ENCODE results near the gene PDZD2. TPM values are rescaled to one million over a fixed set of nuclear protein-coding genes. Genes with fewer than 3 reads are reported as not detected.

The PDZD2 gene
- total RNA-seq, 3 donors from 2014 or later, result 1.8 to 10.1 (median 2.1) TPM

- H3K36me3 ChIP-seq (ENCODE audit: low read depth), result no peaks in the 10 kb centered on the region
- H3K4me1 ChIP-seq (ENCODE audit: low read depth), result peaks cover 4% of the 10 kb centered on the region
- peak; percentile 80 for ATAC-seq
- intact Hi-C loops (cut with DNase I, micrococcal nuclease), result no loop called here
- peak; percentile 38 to 56 (median 41) for DNase-seq
- H3K9me3 ChIP-seq, result no peaks in the 10 kb centered on the region
- H3K4me3 ChIP-seq, result no peak overlapping the region
- TF ChIP-seq CTCF (IDR thresholded peaks at IDR 0.05), result no peak
Measured at GRCh38 chr5:31944684-31945445, 305.9 kb downstream of the PDZD2 start.

- TF ChIP-seq CTCF (IDR thresholded peaks at IDR 0.05), result no peak
- no peak for ATAC-seq
- intact Hi-C loops (cut with DNase I, micrococcal nuclease), result no loop called here
Measured at GRCh38 chr5:31948006-31948405, 309.1 kb downstream of the PDZD2 start.

GRCh38 chr5:31952067-31952466, 313.1 kb downstream of the PDZD2 start:
- no peak for TF ChIP-seq CTCF (IDR thresholded peaks at IDR 0.05)
- peaks cover 4% of the 10 kb centered on the region for H3K4me1 ChIP-seq (ENCODE audit: low read depth)
- no peak overlapping the region for H3K4me3 ChIP-seq
- H3K9me3 ChIP-seq, result no peaks in the 10 kb centered on the region
- H3K36me3 ChIP-seq (ENCODE audit: low read depth), result no peaks in the 10 kb centered on the region
- intact Hi-C loops (cut with DNase I, micrococcal nuclease), result no loop called here
- no peak for DNase-seq
- ATAC-seq, result no peak

More at GRCh38 chr5:31948006-31948405, 309.1 kb downstream of the PDZD2 start:
- Histone ChIP-seq H3K4me1 (ENCODE audit: low read depth) (peaks cover 4% of the 10 kb centered on the region), H3K9me3 (no peaks in the 10 kb centered on the region), H3K36me3 (ENCODE audit: low read depth) (no peaks in the 10 kb centered on the region), H3K4me3 (no peak overlapping the region)
- no peak for DNase-seq

- no peaks in the 10 kb centered on the region for H3K9me3 ChIP-seq
- intact Hi-C loops (cut with DNase I, micrococcal nuclease), result no loop called here
- H3K4me3 ChIP-seq, result no peak overlapping the region
- DNase-seq, result no peak
- no peaks in the 10 kb centered on the region for H3K4me1 ChIP-seq (ENCODE audit: low read depth)
- no peaks in the 10 kb centered on the region for H3K36me3 ChIP-seq (ENCODE audit: low read depth)
- TF ChIP-seq CTCF (IDR thresholded peaks at IDR 0.05), result no peak
- ATAC-seq, result no peak
Measured at GRCh38 chr5:31954091-31954490, 315.2 kb downstream of the PDZD2 start.

- H3K36me3 ChIP-seq (ENCODE audit: low read depth), result no peaks in the 10 kb centered on the region
- intact Hi-C loops (cut with DNase I, micrococcal nuclease), result no loop called here
- TF ChIP-seq CTCF (IDR thresholded peaks at IDR 0.05), result no peak
Measured at GRCh38 chr5:31957151-31957550, 318.2 kb downstream of the PDZD2 start.

More at GRCh38 chr5:31957151-31957550, 318.2 kb downstream of the PDZD2 start:
- Histone ChIP-seq H3K4me3 (no peak overlapping the region), H3K4me1 (ENCODE audit: low read depth) (no peaks in the 10 kb centered on the region), H3K9me3 (no peaks in the 10 kb centered on the region)
- DNase-seq (no peak), ATAC-seq (no peak)
